GM10266 (cell line): Measurements from ENCODE around the gene CCDC74B.
"Not testable (repeated sequence)": the region's sequence is repeated elsewhere in the genome, so short reads cannot be mapped to it uniquely, and the experiment has no call there.

Experiments used
- DNase-seq: peaks from one replicate; pipeline ENCODE4 v3.0.0; 2012; ENCODE audit errors: extremely low spot score
- CTCF ChIP-seq: IDR thresholded peaks from 2 replicates; pipeline ENCODE4 v1.5.1; 2012; ENCODE audit warnings: mild to moderate bottlenecking, low read depth; ENCODE audit not compliant: control insufficient read depth, insufficient read depth; ENCODE audit errors: missing control alignments

The CCDC74B gene

GRCh38 chr2:130156624-130157004, 11.7 kb upstream of the CCDC74B start:
- no peak for TF ChIP-seq CTCF
- no peak for DNase-seq

DNA sequence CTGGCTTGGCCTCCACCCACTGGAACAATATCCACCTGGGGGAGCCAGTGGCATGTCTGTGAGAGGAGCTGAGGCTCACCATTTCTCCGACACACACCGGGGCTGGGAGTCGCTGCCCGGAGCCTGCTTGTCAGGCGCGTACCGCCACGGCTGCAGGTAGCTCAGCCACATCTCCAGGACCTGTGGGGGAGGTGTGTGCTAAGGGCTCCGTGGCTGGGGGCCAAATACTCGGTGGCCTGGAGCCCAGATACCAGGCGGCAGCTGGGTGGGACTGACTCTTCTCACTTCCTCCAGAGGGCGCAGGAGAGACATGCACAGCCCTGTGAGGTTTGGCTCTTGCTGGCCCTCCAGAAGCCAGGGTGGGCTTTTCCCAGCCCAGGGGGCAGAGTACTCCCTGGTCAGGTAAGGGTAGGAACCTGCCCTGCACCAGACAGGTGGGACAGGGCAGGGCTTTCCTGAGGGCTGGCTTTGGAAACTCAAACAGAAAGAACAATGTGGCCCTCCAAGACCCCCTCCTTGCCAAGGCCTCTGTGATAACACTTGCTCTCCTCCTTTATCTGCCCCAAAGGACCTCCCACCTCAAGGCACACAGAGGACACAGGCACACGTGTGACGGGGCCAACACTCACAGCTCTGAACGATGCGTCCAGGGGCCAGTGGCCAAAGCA, 11.2 kb upstream of the CCDC74B start:
- TF ChIP-seq CTCF = peak; percentile 68
- DNase-seq = peak; percentile 54

DNA sequence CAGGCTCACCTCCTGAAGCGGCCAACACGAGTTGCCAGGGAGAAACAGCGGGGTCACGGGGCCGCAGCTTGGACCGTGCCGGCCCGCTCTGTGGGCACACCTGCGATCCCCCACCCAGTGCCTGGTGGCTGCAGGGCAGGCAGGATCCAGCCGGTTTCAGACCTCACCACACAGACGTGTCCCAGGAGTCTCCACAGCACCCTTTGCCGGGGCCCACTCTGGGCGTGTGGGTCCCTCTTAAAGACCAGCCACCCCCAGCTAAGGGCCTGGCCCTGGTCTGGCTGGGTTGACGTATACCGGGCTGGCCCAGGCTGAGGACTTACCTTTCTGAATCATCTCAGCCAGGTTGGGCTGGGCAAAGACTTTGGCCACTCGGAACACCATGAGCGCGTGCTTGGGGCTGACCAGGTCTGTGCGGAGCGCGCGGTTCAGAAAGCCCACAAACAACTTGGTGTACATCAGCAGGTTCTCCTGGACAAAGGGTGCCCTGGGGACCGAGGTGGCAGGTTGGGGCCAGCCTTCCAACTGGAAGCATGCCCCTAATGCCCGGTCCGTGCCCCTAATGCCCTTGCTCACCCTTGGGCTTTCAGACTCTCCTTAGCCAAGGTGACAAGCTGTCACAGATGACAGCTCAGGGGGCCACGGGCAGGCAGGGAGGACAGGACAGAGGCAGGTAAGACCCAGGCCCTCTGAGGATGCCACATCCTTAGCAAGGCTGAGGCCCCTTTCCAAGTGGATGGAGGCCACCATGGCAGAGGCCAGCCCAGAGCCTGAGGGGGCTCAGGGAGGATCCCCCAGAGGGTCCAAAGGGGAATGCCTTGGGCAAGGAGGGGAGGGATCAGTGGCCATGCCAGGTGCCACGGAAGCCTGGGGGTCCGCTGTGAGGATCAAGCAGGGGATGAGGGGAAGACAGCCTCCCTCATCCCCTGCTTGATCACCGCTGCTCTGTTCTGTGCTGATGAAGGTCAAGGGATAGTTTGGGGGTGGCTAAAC, 10.2 kb upstream of the CCDC74B start:
- TF ChIP-seq CTCF = no peak
- DNase-seq = no peak

- DNase-seq = not testable (repeated sequence)
These were observed 9.5 kb upstream of the CCDC74B start for GRCh38 chr2:130154423-130154770.

DNA sequence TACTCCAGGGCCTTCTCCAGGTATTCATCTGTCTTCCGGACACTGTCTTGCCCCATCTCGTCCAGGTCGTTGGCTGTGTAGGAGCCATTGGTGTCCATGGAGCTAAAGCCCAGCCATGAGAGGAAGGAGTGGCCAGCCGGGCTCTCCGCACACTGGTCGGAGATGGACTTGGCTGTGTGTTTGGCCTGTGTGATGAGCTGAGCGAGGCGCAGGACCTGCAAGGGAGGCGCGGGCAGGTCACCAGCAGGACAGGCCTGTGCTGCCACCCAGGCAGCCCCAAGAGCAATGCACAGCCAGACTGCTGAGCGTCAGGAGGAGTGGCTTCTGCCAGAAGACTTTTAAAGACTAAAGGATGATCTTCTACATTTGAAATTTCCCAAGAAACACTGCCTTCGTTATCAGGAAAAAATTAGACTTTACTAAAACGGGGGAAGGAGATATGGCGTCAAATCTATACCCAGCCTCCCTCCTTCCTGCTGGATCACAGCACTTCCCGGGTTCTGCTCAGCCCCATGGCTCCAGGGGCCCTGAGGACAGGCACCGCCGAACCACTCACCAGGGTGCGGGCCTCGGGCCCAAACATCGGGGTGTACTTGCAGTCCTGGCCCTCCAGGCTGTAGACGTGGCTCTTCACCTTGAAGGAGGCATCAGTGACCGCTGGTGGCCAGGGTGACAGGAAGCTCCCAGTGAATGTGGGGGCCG, 9.0 kb upstream of the CCDC74B start:
- DNase-seq = not testable (repeated sequence)

- no peak for DNase-seq
- no peak for TF ChIP-seq CTCF
These were observed 8.1 kb upstream of the CCDC74B start for GRCh38 chr2:130152816-130153595.

- DNase-seq = not testable (repeated sequence)
These were observed 7.4 kb upstream of the CCDC74B start for GRCh38 chr2:130152136-130152815.

DNA sequence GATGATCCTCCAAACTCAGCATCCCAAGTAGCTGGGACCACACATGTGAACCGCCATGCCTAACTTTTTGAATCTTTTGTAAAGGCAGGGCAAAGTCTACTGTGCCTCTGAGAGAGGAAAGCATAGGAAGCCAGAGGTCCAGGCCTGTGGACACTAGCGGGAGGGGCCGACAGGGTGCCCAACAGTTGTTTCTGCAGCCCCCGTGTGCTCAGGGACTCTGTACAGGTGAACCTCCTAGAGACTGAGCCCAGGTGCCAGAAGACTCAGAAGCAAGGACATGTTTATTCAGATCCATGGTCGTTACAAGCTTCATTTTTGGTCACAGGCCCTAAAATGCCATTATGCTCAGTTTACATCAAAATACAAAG, 6.2 kb upstream of the CCDC74B start:
- not testable (repeated sequence) for DNase-seq
